Activated CD8-positive, alpha-beta memory T cell treated with anti-CD3 and anti-CD28 coated beads, Interleukin-2, amount 50 U/mL, for 24 hours (primary cell): Measurements from ENCODE around the gene NPY2R.

Experiments
- DNase-seq: peaks from one replicate; pipeline ENCODE4 v3.0.0-alpha.2; 2020; ENCODE audit errors: extremely low read depth

The NPY2R gene

DNA sequence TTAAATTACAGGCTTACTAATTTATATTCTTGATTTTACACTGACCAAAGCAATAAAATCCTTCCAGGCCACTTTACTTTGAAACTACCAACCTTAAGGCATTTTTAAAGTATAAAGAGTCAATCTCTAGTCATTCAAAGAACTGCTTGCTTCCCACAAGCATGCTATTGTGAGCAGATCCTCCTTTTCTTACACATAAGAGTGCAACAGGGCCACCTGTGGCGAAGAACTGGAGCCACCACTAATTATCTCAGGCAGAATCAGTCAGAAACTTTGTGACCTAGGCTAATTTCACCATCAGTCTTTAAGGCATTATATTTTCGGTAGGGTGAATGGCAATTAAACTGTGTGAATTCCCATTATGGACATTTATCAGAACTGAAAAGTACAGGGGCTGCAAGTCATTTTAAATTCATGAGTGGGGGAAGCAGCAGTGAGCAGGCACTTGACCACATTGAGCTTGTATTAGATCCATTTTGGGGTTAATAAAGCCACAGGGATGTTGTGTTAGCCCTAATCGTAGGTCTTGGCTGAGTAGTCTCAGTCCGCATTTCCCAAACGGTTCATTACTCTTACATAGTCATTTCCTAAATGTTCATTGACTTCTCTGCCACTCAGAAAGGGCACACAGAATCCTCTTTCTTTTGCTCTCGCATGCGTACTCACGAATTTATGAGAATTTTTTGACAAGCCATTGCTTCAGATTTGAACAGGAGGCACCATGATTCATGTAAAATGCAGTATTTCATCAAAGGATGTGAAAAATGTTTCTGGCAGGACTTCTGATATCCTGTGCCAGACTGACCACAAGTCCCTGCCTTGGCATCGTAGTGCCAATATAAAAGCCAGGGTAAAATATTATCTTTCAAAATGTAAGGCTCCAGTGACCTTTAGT, 39.8 kb downstream of the NPY2R start:
- no peak for DNase-seq

DNA sequence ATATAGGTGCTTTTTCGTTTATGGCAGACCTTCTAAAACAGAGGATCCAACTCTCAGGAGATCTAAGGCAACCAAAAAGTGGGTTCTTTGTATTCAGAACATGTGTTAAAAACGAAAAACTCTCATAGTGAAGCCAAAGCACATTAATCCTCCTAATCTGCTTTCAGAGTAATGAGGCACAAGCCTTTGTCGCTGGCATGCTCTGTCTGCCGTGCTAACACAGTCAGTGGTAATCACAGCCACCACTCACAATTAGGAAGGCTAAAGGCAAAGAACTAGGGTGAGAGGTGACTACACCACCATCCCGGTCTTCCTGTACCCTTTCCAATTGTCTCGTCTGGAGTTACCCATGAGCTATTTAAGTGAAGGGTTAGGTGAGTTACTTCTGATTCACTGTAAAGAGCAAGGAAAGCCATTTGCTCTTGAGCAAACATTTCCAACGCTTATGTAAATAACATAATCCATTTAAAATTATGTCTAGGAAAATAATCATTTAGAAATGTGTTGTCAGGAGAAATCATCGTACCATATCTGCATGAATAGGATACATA, 40.7 kb downstream of the NPY2R start:
- no peak for DNase-seq

DNA sequence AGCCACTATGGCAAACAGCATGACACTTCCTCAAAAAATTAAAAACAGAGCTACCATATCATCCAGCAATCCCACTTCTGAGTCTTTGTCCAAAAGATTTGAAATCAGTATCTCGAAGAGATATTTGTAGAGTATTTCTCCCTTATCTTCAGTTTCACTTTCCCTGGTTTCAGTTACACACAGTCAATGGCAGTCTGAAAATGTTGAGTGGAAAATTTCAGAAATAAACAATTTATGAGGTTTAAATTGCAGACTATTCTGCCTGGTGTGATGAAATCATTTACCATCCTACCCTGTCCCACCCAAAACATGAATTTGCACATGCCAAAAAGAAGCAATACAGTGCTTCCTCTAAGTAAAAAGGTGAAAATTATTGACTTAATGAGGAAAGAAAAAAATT, 43.9 kb downstream of the NPY2R start:
- DNase-seq: no peak

- no peak for DNase-seq
Observed at GRCh38 chr4:155263480-155263879, 55.0 kb downstream of the NPY2R start.

DNA sequence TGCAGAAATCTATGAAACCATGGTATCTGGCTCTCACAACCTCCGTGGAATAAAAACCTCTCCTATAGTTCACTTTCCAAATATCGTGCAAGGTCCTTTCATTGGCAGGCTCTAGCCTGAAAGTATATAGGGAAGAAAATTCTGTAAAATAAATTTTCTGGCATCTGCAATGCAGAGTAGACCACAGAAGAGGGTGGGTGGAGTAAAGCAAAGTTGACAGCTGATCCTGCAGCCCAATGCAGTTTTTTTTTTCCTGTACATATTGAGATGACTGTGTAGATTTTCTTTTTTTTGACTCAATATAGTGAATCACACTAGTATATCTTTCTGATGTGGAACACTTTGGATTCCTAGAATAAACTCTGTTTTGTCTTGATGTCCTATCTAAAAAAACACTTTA, 56.7 kb downstream of the NPY2R start:
- no peak for DNase-seq
